HG03460 (cell line): ENCODE measurements around the gene OTOG.

Experiments
- ATAC-seq: cut with Tn5 transposase; IDR thresholded peaks from one replicate; pipeline ENCODE4 v1.9.1; 2021; ENCODE audit not compliant: unreplicated experiment

The OTOG gene

DNA sequence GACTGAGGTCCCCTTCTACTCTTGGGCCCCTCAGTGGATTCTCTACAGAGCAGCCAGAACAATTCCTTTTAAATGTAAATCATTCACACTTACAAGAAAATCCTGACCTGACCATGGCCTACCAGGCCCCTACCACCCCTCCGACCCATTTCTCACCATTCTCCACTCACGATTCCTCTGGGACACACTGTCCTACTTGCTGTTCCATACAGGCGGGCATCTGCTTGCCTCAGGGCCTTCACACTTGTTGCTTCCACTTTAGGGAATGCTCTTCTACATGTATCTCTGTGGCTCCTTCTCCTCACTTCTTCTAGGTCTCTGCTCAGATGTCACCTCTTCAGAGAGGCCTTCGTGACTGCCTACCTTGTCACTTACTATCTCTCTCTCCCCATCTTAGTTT is 6.3 kb upstream of the OTOG start:
- ATAC-seq, result no peak

GRCh38 chr11:17541330-17541885 is 5.7 kb upstream of the OTOG start:
- ATAC-seq, result no peak

DNA sequence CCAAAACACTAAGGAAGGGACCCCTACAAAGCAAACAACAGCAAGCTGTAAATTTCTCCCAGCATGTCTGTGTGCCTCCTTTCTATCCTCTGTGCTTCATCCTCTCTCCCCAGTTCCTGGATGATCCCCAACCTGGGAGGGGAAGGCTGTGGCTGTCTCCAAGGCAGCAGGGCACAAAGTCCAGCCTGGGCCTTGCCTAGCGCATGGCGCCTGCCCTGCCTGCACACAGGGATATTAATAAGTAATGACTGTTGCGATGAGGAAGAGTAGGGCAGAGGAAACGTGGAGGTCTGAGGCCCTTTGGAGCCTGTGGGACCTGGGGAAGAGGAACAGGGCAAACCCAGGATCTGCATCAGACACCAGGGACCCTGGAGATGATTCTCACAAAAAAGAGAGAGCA is 4.8 kb upstream of the OTOG start:
- ATAC-seq, result no peak

GRCh38 chr11:17543041-17543440 is 4.0 kb upstream of the OTOG start:
- ATAC-seq, result no peak

DNA sequence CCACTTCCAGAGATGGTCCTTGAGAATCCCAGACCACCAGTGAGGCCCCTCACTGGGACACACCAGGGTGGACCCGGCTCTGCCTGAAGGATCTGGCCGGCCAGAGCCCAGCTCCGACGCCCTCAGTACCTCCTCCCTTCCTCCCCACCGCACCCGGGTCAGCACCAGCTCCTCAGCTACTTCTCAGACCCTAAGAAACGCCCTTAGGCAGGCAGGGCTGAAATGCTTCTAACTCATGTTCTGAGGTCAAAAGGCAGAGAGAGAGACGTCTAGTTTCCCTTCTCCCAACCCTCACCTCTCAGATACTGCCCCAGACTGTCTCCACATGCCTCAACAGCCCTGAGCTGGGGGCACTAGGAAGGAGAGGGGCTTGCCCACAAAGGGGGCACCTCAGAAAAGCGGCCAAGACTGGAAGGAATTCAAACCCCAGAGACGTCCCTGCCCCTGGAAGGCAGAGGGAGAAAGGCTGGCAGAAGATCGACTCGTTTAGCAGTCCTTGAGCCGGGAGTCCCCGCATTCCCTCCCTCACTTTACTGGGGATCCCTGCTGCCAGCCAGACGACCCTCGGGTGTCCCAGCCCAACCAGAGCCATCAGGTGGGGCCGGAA is 3.4 kb upstream of the OTOG start:
- ATAC-seq, result no peak

- ATAC-seq, result no peak
Measured at GRCh38 chr11:17544181-17544622, 2.9 kb upstream of the OTOG start, which contains the start of gene USH1C. Gene USH1C (minus strand): TSS chr11:17544416. CDS start chr11:17544307, 109 bp downstream.

GRCh38 chr11:17546240-17546639 is 819 bp upstream of the OTOG start:
- no peak for ATAC-seq

- no peak for ATAC-seq
Measured at GRCh38 chr11:17547932-17548331, 873 bp downstream of the OTOG start.

DNA sequence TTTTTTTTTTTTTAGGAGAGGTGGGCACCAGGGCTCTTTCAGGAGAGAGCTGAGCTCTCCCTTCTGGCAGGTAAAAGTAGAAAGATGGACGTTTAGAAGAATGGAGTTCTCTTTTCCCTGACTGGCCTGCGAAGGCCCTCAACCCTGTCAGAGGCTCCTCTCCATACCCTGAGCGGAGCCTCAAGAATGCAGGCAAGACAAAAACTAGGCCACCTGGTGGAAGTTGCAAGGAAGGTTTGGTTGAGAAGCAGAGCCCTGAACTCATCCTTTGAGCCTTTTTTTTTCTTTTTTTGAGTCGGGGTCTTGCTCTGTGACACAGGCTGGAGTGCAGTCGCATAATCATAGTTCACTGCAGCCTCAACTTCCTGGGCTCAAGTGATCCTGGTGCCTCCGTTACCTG is 1.4 kb downstream of the OTOG start:
- no peak for ATAC-seq

DNA sequence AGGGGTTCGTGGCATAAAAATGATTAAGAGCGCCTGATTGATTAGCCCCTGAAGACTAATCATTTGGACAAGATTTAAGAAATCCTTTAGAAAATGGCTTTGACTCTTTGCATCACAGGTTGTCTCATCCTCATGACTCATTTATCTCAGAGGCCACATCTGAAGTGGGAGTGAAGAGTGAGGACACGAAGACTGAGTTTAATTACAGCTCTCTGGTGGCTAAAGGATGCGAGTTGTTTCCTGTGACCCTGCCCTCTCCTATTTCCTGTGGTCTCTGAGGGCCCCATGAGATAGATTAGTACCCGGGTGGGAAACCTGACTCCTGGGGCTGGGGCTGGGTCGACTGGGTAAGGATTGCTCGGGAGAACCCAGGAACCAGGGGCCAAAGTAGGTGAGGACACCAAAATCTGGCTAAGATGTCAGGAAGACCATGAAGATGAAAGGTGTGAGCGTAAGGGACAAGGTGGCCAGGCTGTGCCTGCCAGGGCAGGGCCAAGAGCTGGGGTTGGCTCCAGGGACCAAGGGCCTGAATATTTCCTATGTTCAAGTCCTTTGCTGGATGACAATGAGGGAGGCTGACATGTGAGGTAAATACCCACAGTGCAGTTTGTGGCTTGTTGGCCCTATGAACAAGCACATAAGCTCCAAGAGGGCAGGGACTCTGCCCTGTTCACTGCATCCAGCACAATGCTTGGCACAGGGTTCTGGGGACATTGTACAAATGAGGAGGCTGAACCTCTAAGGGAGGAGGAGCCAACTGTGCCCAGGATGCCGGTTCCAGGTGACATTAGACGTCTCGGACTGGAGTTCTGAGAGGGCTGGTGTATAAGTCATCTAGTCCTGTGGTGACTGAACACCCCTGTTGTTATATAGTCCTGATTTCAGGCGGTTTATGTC is 3.6 kb downstream of the OTOG start:
- no peak for ATAC-seq

DNA sequence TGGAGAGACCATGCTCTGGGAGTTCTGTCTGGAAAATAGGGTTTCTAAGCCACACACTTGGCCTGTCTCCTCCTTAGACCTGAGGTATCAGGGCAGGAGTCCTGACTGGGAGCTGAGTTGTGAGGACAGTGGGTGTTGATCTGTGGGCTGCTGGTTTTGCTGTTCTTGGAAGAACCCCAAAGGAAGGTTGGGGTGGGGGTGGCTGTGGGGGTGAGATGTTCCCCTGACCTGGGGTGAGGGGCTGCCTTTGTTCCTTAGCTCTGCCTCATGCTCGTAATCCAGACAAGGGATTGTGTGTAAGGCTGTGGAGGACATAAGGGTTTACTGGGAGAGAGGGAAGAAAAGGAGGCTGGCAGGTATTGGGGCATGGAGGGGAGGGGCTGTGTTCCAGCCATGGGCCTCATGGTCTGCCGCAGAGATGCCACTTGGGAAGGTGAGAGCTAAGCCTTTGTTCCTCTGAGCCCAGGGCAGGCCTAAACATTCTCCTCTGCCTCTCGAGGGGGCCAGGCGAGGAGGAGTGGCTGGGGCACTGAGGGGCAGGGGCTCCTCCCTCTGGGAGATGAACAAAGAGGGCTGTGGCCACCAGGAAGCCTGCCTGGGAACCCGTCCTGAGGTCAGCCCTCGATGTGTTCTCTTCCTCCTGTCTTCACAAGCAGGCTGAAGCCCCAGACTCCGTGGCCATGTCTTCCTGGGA is 4.4 kb downstream of the OTOG start:
- ATAC-seq, result no peak

- ATAC-seq, result no peak
Measured at GRCh38 chr11:17552041-17552355, 4.9 kb downstream of the OTOG start.

GRCh38 chr11:17552392-17553248 is 5.6 kb downstream of the OTOG start:
- no peak for ATAC-seq

DNA sequence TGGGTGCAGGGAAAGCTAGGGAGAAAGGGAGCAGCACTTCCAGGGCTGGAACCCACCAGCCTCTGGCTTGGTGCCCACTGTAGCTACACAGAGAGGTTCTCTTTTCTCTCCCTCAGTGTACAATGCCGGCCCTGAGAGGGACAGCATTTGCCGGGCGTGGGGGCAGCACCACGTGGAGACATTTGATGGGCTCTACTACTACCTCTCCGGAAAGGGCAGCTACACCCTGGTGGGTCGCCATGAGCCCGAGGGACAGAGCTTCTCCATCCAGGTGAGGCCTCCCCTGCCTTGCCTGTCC is 6.1 kb downstream of the OTOG start:
- ATAC-seq, result no peak

GRCh38 chr11:17554487-17554886 is 7.4 kb downstream of the OTOG start:
- no peak for ATAC-seq

GRCh38 chr11:17556999-17557398 is 9.9 kb downstream of the OTOG start:
- no peak for ATAC-seq

GRCh38 chr11:17558025-17558780 is 11.1 kb downstream of the OTOG start:
- no peak for ATAC-seq

GRCh38 chr11:17558916-17559315 is 11.9 kb downstream of the OTOG start:
- ATAC-seq, result no peak

DNA sequence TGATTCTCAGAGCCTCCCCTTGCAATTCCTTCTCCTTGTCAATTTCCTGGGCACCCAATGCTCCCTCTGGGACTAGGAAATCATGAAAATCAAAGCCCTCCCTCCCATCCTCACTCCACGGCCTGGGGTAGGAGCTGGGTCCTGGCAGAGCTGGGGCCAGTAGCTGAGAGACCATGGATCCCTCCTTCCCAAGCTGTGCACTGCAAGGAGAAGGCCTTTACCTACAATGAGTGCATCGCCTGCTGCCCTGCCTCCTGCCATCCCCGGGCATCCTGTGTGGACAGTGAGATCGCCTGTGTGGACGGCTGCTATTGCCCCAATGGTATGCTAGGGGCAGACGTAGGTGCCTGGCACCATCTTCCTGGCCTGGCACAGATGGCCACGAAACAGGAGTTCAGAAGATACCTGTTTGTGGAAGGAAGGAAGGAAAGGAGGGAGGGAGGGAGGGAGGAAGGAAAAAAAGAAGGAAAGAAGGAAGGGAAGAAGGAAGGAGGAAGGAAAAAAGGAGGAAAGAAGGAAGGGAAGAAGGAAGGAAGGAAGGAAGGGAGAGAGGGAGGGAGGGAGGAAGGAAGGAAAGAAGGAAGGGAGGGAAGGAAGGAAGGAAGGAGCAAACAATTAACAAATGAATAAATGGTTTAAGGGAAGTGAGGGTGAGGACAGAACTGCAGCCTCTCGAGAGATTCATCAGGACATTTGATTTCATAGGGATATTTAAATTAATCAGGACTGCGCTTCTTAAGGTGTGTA is 12.5 kb downstream of the OTOG start:
- no peak for ATAC-seq
